Smooth muscle cell (in vitro differentiated cells): Measurements from ENCODE around the gene ENO2. TPM values are rescaled to one million over a fixed set of nuclear protein-coding genes. Genes with fewer than 3 reads are reported as not detected.
"Not testable (repeated sequence)": the region's sequence is repeated elsewhere in the genome, so short reads cannot be mapped to it uniquely, and the experiment has no call there.

Experiments
- DNase-seq: peaks from one replicate; lab custom pipeline; 2025; ENCODE audit not compliant: unreplicated experiment; lab: John Stamatoyannopoulos, UW
- H2AFZ ChIP-seq: fragments of 200-600 bp; sonication (generic); 2 replicates; pipeline ENCODE4 v1.6.0; 2016; ENCODE audit warnings: antibody characterized with exemption, low read depth, mild to moderate bottlenecking
- H3F3A ChIP-seq: fragments of 200-600 bp; sonication (generic); 2 replicates; pipeline ENCODE4 v1.6.0; 2017; ENCODE audit warnings: antibody characterized with exemption, low read depth
- H3K27ac ChIP-seq: fragments of 200-600 bp; sonication (generic); 2 replicates; pipeline ENCODE4 v1.5.1; 2016; ENCODE audit warnings: low read depth, mild to moderate bottlenecking
- H3K27me3 ChIP-seq: fragments of 200-600 bp; sonication (generic); 2 replicates; pipeline ENCODE4 v1.6.1; 2016; ENCODE audit warnings: low read depth, mild to moderate bottlenecking
- H3K36me3 ChIP-seq: fragments of 200-600 bp; sonication (generic); 2 replicates; pipeline ENCODE4 v1.5.1; 2016; ENCODE audit warnings: low read depth
- H3K4me1 ChIP-seq: fragments of 200-600 bp; sonication (generic); 2 replicates; pipeline ENCODE4 v1.5.1; 2016; ENCODE audit warnings: low read depth
- H3K4me2 ChIP-seq: fragments of 200-600 bp; sonication (generic); 2 replicates; pipeline ENCODE4 v1.6.0; 2016; ENCODE audit warnings: mild to moderate bottlenecking
- H3K4me3 ChIP-seq: fragments of 200-600 bp; sonication (generic); 2 replicates; pipeline ENCODE4 v1.5.1; 2016; ENCODE audit warnings: mild to moderate bottlenecking
- H3K79me2 ChIP-seq: fragments of 200-600 bp; sonication (generic); 2 replicates; pipeline ENCODE4 v1.6.0; 2016; ENCODE audit warnings: low read depth, mild to moderate bottlenecking
- H3K9ac ChIP-seq: fragments of 200-600 bp; sonication (generic); 2 replicates; pipeline ENCODE4 v1.6.0; 2016; ENCODE audit warnings: low read depth
- H3K9me3 ChIP-seq: fragments of 200-600 bp; sonication (generic); replicated peaks from 2 replicates; pipeline ENCODE4 v1.5.1; 2016; ENCODE audit warnings: low read depth
- H4K20me1 ChIP-seq: fragments of 200-600 bp; sonication (generic); 2 replicates; pipeline ENCODE4 v1.6.0; 2016; ENCODE audit warnings: low read depth
- whole genome bisulfite sequencing: methylation state at CpG from one replicate; pipeline ENCODE4 v1.1.7; 2016; ENCODE audit warnings: low lambda C conversion rate; 5-methylcytosine and 5-hydroxymethylcytosine counted together
- polyA plus RNA-seq: library from polyadenylated mRNA; unstranded; fragments of >200 nt; fragmentation: Nextera tagmentation; extraction: Ambion mirVana; gene quantifications from 2 replicates; pipeline ENCODE4 v1.2.1, GENCODE V29; 2016
- total RNA-seq: library from RNA; depleted of rRNA; stranded (reverse); fragments of >200 nt; gene quantifications from 2 replicates; pipeline ENCODE4 v1.2.3, GENCODE V29; 2014
- TF ChIP-seq, protein P1 (sequence below): fragments of 200-600 bp; sonication (generic); IDR thresholded peaks from 2 replicates; pipeline ENCODE4 v1.5.1; 2017; ENCODE audit warnings: borderline replicate concordance, mild to moderate bottlenecking, antibody characterized with exemption; ENCODE audit not compliant: insufficient read depth, poor library complexity, severe bottlenecking

ENO2 gene
- total RNA-seq: 52.5 and 58.8 TPM in 2 replicates
- polyA plus RNA-seq: 105 and 127 TPM in 2 replicates

- H3K4me2 ChIP-seq: peak within 1 kb of the TSS; percentile 100
- H3K79me2 ChIP-seq: no peaks in the 10 kb centered on the region
- H3K9ac ChIP-seq: peak within 1 kb of the TSS; percentile 83
- H3K4me3 ChIP-seq: peak within 1 kb of the TSS; percentile 87
- peak within 1 kb of the TSS; percentile 84 for H2AFZ ChIP-seq
- under 1% methylated on average over 26 of the region's 68 CpGs for WGBS
- TF ChIP-seq, protein P1, sequence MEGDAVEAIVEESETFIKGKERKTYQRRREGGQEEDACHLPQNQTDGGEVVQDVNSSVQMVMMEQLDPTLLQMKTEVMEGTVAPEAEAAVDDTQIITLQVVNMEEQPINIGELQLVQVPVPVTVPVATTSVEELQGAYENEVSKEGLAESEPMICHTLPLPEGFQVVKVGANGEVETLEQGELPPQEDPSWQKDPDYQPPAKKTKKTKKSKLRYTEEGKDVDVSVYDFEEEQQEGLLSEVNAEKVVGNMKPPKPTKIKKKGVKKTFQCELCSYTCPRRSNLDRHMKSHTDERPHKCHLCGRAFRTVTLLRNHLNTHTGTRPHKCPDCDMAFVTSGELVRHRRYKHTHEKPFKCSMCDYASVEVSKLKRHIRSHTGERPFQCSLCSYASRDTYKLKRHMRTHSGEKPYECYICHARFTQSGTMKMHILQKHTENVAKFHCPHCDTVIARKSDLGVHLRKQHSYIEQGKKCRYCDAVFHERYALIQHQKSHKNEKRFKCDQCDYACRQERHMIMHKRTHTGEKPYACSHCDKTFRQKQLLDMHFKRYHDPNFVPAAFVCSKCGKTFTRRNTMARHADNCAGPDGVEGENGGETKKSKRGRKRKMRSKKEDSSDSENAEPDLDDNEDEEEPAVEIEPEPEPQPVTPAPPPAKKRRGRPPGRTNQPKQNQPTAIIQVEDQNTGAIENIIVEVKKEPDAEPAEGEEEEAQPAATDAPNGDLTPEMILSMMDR: no peak
- no peaks in the 10 kb centered on the region for H3K9me3 ChIP-seq
- no peaks in the 10 kb centered on the region for H3K27me3 ChIP-seq
- no peaks in the 10 kb centered on the region for H3F3A ChIP-seq
- H3K36me3 ChIP-seq: no peaks in the 10 kb centered on the region
- peaks cover 31% of the 10 kb centered on the region for H4K20me1 ChIP-seq
- DNase-seq: peak; percentile 33
- H3K4me1 ChIP-seq: peaks cover 9% of the 10 kb centered on the region
- H3K27ac ChIP-seq: peak within 1 kb of the TSS; percentile 47
Observed at GRCh38 chr12:6914246-6914946, at the start of gene ENO2. Gene ENO2 (plus strand): TSS chr12:6914580. CDS start chr12:6915833, 1,253 bp downstream.

- not testable (repeated sequence) for H3K4me3 ChIP-seq, H3K9ac ChIP-seq, H3K27me3 ChIP-seq, H3K9me3 ChIP-seq, H2AFZ ChIP-seq, H3K27ac ChIP-seq, DNase-seq, H3K4me1 ChIP-seq, H3K36me3 ChIP-seq, H3K4me2 ChIP-seq
- 89% methylated on average over 5 of the region's 5 CpGs for WGBS
- peaks cover 20% of the 10 kb centered on the region for H3K79me2 ChIP-seq
- H3F3A ChIP-seq: peaks cover 41% of the 10 kb centered on the region
- peaks cover 28% of the 10 kb centered on the region for H4K20me1 ChIP-seq
Observed at GRCh38 chr12:6865307-6865706, 49.1 kb upstream of the ENO2 start.

DNA sequence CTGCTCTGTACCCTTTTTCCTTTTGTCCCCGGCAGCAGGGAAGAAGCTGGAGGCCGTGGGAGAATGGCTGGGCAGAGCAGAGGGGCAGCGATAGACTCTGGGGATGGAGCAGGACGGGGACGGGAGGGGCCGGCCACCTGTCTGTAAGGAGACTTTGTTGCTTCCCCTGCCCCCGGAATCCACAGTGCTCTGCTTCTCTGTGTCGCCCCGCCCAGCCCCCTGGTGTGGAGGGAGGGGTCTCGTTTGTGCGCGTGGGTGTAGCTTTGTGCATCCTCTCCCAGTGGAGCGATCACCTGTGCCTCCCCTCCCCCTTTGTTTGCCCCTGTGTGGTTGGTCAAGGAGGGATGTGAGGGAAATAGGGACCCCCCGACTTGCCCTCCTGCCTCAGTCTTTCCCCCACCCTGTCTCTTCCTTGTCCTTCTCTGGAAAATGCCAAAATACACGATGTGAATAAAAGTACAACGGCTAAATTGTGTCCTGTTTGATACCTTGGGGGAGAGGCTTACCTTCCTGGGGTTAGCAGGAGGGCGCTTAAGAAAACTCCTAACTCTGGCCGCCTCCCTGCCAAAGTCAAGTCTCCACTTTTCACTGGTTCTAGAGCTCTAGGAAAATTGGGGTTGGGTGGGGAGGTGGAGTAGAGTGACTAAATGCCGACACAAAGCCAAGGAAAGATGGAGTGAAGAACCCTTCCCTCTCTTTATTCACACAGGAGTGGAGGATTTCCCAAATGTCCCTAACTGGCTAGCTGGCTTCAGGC, 48.0 kb upstream of the ENO2 start:
- Histone ChIP-seq H3K27ac (peak overlapping the region; percentile 76), H2AFZ (no peak overlapping the region), H3K4me2 (peak overlapping the region; percentile 97), H3K4me3 (peak overlapping the region; percentile 99), H3K4me1 (peaks cover 4% of the 10 kb centered on the region), H3K27me3 (no peaks in the 10 kb centered on the region), H3K36me3 (no peaks in the 10 kb centered on the region), H3K79me2 (peaks cover 20% of the 10 kb centered on the region), H3K9me3 (no peaks in the 10 kb centered on the region), H4K20me1 (peaks cover 39% of the 10 kb centered on the region), H3F3A (peaks cover 52% of the 10 kb centered on the region), H3K9ac (no peak overlapping the region)
- TF ChIP-seq, protein P1: no peak
- DNase-seq: no peak
- WGBS: 74% methylated on average over 18 of the region's 19 CpGs

GRCh38 chr12:6866920-6867412, 47.4 kb upstream of the ENO2 start:
- WGBS: 7% methylated on average over 33 of the region's 33 CpGs
- Histone ChIP-seq H3K4me2 (peak overlapping the region; percentile 97), H3K36me3 (no peaks in the 10 kb centered on the region), H3K27ac (peak overlapping the region; percentile 76), H3K4me3 (peak overlapping the region; percentile 99), H3K79me2 (peaks cover 20% of the 10 kb centered on the region), H4K20me1 (peaks cover 45% of the 10 kb centered on the region), H3K27me3 (no peaks in the 10 kb centered on the region), H3K9ac (peak overlapping the region; percentile 52), H2AFZ (peak overlapping the region; percentile 72), H3K9me3 (no peaks in the 10 kb centered on the region), H3K4me1 (peaks cover 6% of the 10 kb centered on the region), H3F3A (peaks cover 57% of the 10 kb centered on the region)
- TF ChIP-seq, protein P1: no peak
- no peak for DNase-seq
